Immature natural killer cell (primary cell): ENCODE data around the gene NISCH. TPM values are rescaled to one million over a fixed set of nuclear protein-coding genes. Genes with fewer than 3 reads are reported as not detected.

ENCODE experiments used
- DNase-seq, 3 donors: peaks; one replicate each; pipeline ENCODE4 v3.0.0; 2022; ENCODE audit warnings: mixed read lengths in 1 of 3
- H3K27ac Mint-ChIP-seq, 6 donors: one replicate each; pipeline ENCODE4 v1.8.0; 2020; ENCODE audit warnings: mixed read lengths in 6 of 6, mild to moderate bottlenecking in 5 of 6, inconsistent platforms in 4 of 6, moderate library complexity in 3 of 6
- H3K27me3 Mint-ChIP-seq, 3 donors: one replicate each; pipeline ENCODE4 v1.8.0; 2020 to 2021; ENCODE audit warnings: low read depth in 3 of 3, mild to moderate bottlenecking in 3 of 3, mixed read lengths in 3 of 3, moderate library complexity in 3 of 3, inconsistent platforms in 1 of 3
- H3K36me3 Mint-ChIP-seq, 3 donors: one replicate each; pipeline ENCODE4 v1.8.0; 2020; ENCODE audit warnings: mixed read lengths in 3 of 3, inconsistent platforms in 2 of 3, mild to moderate bottlenecking in 2 of 3
- H3K4me1 Mint-ChIP-seq, 2 donors: one replicate each; pipeline ENCODE4 v1.8.0; 2020; ENCODE audit warnings: inconsistent platforms in 2 of 2, mild to moderate bottlenecking in 2 of 2, mixed read lengths in 2 of 2, moderate library complexity in 1 of 2
- H3K4me3 Mint-ChIP-seq, 5 donors: one replicate each; pipeline ENCODE4 v1.8.0; 2020; ENCODE audit warnings: mild to moderate bottlenecking in 5 of 5, mixed read lengths in 5 of 5, inconsistent platforms in 3 of 5, moderate library complexity in 3 of 5
- H3K9me3 Mint-ChIP-seq, 6 donors: one replicate each; pipeline ENCODE4 v1.8.0; 2020; ENCODE audit warnings: mild to moderate bottlenecking in 6 of 6, mixed read lengths in 6 of 6, inconsistent platforms in 4 of 6, moderate library complexity in 3 of 6
- polyA plus RNA-seq, 3 donors: library from polyadenylated mRNA; unstranded; fragments of 300-500 nt; fragmentation: Illumina TruSeq; gene quantifications; one replicate each; pipeline ENCODE4 v1.2.3, GENCODE V29; 2021

The NISCH gene
- polyA plus RNA-seq, 3 donors from 2014 or later: 11.3 to 25.9 (median 12.3) TPM

DNA sequence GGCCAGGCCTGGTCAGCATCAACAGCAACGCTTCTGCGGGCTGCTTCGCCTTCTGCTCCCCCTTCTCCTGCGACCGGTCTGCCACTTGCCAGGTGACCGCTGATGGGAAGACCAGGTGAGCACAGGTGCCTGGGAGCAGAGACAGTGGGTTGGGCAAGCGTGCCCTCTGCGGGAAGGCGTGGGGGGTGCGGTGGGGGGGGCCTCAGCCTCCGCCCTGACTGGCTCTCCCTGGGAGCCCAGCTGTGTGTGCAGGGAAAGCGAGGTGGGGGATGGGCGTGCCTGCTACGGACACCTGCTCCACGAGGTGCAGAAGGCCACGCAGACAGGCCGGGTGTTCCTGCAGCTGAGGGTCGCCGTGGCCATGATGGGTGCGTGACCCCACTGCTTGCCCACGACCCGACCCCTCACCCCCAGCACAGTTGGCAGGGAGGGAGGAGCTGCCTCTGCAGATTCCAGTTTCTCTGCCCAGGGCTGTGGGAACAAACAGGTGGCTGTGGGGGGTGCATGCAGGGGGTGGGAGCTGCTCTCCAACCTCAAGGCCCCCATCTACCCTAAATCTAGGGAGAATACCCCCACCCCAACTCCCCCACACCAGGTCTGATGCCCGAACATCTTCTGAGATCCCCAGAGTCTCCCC lies 48.5 kb downstream of the NISCH start:
- no peak overlapping the region for H3K27ac Mint-ChIP-seq
- H3K27me3 Mint-ChIP-seq: peaks cover 0 to 1% (median 0%) of the 10 kb centered on the region in 3 donors
- no peaks in the 10 kb centered on the region for H3K36me3 Mint-ChIP-seq
- H3K4me1 Mint-ChIP-seq: no peaks in the 10 kb centered on the region
- H3K4me3 Mint-ChIP-seq: no peak overlapping the region
- H3K9me3 Mint-ChIP-seq: no peaks in the 10 kb centered on the region
- no peak for DNase-seq

DNA sequence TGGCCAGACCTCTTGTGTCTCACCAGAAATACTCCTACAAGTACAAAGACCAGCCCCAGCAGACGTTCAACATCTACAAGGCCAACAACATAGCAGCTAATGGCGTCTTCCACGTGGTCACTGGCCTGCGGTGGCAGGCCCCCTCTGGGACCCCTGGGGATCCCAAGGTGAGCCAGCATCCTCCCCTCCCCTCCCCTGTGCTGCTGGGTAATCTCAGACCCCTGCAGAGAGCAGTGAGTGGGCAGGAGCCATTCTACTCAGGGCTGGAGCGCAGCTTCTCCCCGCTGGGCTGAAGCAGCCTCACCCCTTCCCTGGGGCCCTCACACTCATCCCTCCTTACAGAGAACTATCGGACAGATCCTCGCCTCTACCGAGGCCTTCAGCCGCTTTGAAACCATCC lies 49.6 kb downstream of the NISCH start:
- H3K4me1 Mint-ChIP-seq: no peaks in the 10 kb centered on the region
- H3K9me3 Mint-ChIP-seq: no peaks in the 10 kb centered on the region
- H3K27ac Mint-ChIP-seq: no peak overlapping the region
- peaks cover 0 to 1% (median 0%) of the 10 kb centered on the region in 3 donors for H3K27me3 Mint-ChIP-seq
- H3K4me3 Mint-ChIP-seq: no peak overlapping the region
- no peaks in the 10 kb centered on the region for H3K36me3 Mint-ChIP-seq
- no peak for DNase-seq

DNA sequence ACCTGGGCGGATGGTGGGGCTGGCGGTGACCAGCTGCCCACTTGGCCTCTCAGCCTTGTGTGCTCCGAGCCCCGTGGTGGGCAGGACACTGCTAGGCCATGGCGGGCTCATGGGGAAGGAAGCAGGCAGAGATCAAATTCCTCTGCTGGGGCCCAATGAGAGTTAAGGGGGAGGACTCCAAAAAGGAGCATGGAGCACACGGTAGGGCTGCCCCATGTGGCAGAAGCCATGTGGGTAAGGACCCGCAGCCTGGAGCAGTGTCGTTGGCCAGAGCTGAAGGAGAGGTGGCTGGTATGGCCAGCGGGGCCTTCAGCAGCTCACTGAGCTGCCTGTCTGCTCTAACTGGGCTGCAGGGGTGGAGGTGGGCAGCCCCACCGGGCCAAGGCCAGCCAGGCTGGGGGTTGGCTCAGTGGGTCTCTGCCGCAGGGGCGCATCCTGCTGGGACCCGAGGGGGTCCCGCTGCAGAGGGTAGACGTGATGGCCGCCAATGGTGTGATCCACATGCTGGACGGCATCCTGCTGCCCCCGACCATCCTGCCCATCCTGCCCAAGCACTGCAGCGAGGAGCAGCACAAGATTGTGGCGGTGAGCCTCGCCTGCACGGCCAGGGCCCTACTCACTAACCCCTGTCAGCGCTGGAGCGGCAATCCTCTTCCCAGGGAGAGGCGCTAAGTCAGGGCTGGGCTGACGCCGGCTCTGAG lies 51.0 kb downstream of the NISCH start:
- peaks cover 0 to 1% (median 0%) of the 10 kb centered on the region in 3 donors for H3K27me3 Mint-ChIP-seq
- no peak overlapping the region for H3K4me3 Mint-ChIP-seq
- H3K36me3 Mint-ChIP-seq: no peaks in the 10 kb centered on the region
- no peak overlapping the region for H3K27ac Mint-ChIP-seq
- no peaks in the 10 kb centered on the region for H3K9me3 Mint-ChIP-seq
- no peak for DNase-seq
- no peaks in the 10 kb centered on the region for H3K4me1 Mint-ChIP-seq

DNA sequence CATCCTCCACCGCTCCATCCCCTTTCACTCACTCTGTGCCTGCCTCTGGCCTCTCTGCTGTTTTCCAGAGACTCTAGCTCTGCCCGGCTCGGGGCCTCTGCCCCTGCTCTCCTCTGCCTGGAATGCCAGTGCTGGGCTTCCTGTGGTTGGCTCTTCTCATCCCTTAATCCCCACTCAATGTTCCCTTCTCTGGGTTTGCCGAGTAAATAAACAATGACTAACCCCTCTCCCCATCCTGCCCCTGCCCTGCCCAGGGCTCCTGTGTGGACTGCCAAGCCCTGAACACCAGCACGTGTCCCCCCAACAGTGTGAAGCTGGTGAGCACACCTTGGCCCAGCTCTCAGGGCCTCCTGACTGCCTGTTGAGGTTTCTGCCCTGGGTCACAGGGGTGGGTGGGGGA lies 52.0 kb downstream of the NISCH start:
- Mint-ChIP-seq H3K36me3 (no peaks in the 10 kb centered on the region), H3K4me3 (no peak overlapping the region), H3K4me1 (no peaks in the 10 kb centered on the region), H3K9me3 (no peaks in the 10 kb centered on the region), H3K27ac (no peak overlapping the region), H3K27me3 (peaks cover 0 to 1% (median 0%) of the 10 kb centered on the region in 3 donors)
- DNase-seq: no peak

DNA sequence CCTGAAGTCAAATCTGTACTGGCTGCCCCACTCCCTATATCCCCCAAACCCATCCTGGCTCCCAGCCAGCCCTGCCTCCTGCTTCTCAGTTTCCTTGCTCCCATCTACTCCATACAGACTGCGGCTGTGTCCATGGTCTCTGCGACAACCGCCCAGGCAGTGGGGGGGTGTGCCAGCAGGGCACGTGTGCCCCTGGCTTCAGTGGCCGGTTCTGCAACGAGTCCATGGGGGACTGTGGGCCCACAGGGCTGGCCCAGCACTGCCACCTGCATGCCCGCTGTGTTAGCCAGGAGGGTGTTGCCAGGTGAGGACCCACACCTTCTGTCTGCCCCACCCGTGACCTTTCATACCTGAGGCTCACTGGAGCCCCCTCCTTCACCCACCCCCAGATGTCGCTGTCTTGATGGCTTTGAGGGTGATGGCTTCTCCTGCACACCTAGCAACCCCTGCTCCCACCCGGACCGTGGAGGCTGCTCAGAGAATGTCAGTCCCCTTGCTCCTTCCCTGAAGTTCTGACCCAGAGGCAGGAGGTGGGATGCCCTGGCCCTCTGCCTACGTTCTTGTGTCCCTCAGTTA lies 54.4 kb downstream of the NISCH start:
- Mint-ChIP-seq H3K27me3 (peaks cover 0 to 1% (median 0%) of the 10 kb centered on the region in 3 donors), H3K27ac (no peak overlapping the region), H3K36me3 (no peaks in the 10 kb centered on the region), H3K4me1 (no peaks in the 10 kb centered on the region), H3K9me3 (no peaks in the 10 kb centered on the region), H3K4me3 (no peak overlapping the region)
- DNase-seq: no peak

DNA sequence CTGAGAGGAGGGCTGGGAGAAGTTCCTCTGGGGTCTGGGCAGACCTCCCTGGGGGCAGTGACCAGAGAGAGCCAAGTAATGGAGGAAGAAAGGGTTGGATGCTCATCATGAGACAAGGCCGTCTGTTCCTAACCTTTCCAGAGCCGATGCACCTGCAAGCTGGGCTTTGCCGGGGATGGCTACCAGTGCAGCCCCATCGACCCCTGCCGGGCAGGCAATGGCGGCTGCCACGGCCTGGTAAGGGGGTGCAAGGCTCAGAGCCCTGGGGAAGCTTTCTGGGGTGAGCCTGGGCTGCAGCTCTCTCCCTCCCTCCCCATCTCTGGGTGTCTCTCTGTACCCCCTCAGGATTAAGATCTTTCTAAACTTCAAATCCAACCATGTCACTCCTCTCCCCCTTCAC lies 56.1 kb downstream of the NISCH start:
- DNase-seq: no peak
- H3K9me3 Mint-ChIP-seq: no peaks in the 10 kb centered on the region
- H3K27me3 Mint-ChIP-seq: peaks cover 0 to 1% (median 0%) of the 10 kb centered on the region in 3 donors
- no peak overlapping the region for H3K4me3 Mint-ChIP-seq
- no peaks in the 10 kb centered on the region for H3K36me3 Mint-ChIP-seq
- no peak overlapping the region for H3K27ac Mint-ChIP-seq
- no peaks in the 10 kb centered on the region for H3K4me1 Mint-ChIP-seq

DNA sequence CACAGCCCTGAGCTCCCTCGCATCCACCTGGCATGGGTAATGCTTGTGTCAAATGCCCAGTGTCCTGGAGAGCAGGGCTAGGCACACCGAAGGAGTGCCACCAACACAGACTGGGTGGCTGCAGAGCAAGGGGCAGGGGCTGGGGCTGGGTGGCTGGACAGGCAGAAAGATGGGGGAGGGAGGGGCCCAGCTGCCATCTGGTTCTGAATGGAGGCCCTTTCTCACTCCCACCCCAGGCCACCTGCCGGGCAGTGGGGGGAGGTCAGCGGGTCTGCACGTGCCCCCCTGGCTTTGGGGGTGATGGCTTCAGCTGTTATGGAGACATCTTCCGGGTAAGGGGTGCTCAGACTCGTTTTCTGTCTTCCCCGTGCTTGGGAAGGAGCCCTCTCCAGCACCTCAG lies 56.7 kb downstream of the NISCH start:
- no peaks in the 10 kb centered on the region for H3K27me3 Mint-ChIP-seq
- no peaks in the 10 kb centered on the region for H3K36me3 Mint-ChIP-seq
- no peak for DNase-seq
- no peaks in the 10 kb centered on the region for H3K4me1 Mint-ChIP-seq
- no peaks in the 10 kb centered on the region for H3K9me3 Mint-ChIP-seq
- no peak overlapping the region for H3K4me3 Mint-ChIP-seq
- no peak overlapping the region for H3K27ac Mint-ChIP-seq

DNA sequence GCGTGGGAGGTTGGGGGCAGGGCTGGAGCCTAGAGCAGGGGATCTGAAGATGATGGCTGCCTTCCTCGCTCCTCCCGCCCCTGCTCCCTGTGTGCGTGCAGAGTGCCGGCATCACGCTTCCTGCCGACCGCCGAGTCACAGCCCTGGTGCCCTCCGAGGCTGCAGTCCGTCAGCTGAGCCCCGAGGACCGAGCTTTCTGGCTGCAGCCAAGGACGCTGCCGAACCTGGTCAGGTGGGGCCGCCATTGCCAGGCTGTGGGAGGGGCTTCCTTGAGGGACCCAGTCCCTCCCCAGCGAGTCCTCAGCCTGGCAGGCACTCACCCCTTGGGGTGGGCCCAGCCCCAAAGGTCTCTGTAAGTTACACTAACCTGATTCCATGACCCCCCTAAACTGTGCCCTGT lies 57.3 kb downstream of the NISCH start:
- Mint-ChIP-seq H3K9me3 (no peaks in the 10 kb centered on the region), H3K36me3 (no peaks in the 10 kb centered on the region), H3K27me3 (no peaks in the 10 kb centered on the region), H3K4me1 (no peaks in the 10 kb centered on the region), H3K27ac (no peak overlapping the region), H3K4me3 (no peak overlapping the region)
- DNase-seq: no peak

DNA sequence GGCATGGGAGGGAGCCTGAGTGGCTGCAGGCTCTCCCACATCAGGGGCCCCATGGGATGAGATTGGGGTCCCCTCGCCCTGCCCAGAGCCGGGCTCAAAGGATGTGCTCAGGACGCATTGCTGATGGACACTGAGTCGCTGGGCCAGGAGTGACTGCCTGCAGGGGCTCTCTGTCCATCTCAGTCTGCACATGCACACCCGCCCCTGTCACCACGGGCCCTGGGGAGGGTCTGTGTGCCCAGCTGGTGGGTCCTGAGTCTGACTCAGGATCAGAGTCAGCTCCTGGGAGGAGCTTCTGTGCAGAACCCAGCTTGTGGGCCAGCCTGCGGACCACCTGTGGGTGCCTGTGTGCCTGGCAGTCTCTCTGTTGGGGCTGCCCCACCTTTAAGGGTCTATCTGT lies 57.9 kb downstream of the NISCH start:
- no peak for DNase-seq
- Mint-ChIP-seq H3K4me3 (no peak overlapping the region), H3K27ac (no peak overlapping the region)

DNA sequence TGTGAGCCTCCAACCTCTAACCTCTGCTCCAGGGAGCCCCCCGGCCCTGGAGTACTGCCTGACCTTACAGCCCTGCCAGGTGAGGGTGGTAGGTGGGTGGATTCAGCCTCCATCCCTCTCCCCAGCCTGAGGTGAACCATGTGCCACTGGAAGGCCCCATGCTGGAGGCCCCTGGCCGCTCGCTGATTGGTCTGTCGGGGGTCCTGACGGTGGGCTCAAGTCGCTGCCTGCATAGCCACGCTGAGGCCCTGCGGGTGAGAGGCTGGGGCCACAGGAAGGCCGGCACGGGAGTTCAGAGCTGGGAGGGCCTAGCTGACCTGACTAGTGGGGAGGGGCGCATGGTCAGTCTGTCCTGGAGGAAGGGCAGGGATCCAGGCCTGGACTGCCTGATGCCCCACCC lies 59.2 kb downstream of the NISCH start:
- no peaks in the 10 kb centered on the region for H3K27me3 Mint-ChIP-seq
- no peak overlapping the region for H3K27ac Mint-ChIP-seq
- no peak overlapping the region for H3K4me3 Mint-ChIP-seq
- no peak for DNase-seq
- H3K9me3 Mint-ChIP-seq: no peaks in the 10 kb centered on the region
- H3K36me3 Mint-ChIP-seq: no peaks in the 10 kb centered on the region
- H3K4me1 Mint-ChIP-seq: no peaks in the 10 kb centered on the region

More for the DNA sequence above, 57.9 kb downstream of the NISCH start:
- Mint-ChIP-seq H3K27me3 (no peaks in the 10 kb centered on the region), H3K9me3 (no peaks in the 10 kb centered on the region), H3K4me1 (no peaks in the 10 kb centered on the region), H3K36me3 (no peaks in the 10 kb centered on the region)

DNA sequence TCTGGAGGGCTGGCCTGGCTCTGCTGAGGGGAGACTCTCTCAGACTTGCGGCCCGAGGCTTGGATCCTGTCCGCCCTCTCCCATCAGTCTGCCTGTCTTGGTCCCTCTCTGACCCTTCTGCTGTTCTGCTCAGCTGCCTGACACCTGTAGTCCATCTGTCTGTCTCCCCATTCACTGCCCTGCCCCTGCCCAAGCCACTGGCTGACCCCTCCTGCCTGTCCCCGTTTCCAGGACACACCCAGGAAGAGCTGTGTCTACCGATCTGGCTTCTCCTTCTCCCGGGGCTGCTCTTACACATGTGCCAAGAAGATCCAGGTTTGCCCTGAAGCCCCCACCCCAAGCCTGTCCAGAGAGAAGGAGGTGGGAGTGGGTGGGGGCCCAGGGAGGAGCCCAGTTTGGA lies 59.8 kb downstream of the NISCH start:
- no peak for DNase-seq
- H3K27me3 Mint-ChIP-seq: no peaks in the 10 kb centered on the region
- no peak overlapping the region for H3K4me3 Mint-ChIP-seq
- H3K9me3 Mint-ChIP-seq: no peaks in the 10 kb centered on the region
- no peak overlapping the region for H3K27ac Mint-ChIP-seq
- no peaks in the 10 kb centered on the region for H3K36me3 Mint-ChIP-seq
- H3K4me1 Mint-ChIP-seq: no peaks in the 10 kb centered on the region

DNA sequence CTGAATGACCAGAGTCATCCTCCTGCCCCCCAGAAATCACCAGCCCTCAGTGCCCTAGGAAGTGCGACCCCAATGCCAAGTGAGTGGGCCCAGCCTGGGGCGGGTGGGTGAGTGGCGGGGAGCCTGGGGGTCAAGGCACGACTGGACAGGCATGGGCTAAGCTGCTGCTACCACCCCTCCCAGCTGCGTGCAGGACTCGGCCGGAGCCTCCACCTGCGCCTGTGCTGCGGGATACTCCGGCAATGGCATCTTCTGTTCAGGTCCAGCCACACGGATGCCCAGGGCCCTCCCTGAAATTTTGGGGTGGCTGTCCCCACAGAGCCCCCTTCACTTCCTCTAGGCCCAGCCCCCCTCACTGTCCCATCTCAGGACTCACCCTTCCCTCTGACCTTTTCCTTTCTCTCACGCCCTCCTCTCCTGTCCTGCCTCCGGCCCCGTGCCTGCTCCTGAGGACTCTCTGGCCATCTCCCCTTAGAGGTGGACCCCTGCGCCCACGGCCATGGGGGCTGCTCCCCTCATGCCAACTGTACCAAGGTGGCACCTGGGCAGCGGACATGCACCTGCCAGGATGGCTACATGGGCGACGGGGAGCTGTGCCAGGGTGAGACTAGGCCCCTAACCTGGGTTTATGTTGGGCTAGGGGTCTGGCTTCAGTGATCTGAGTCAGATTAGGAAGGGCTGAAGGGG lies 61.2 kb downstream of the NISCH start:
- Mint-ChIP-seq H3K27me3 (no peaks in the 10 kb centered on the region), H3K4me1 (no peaks in the 10 kb centered on the region), H3K4me3 (no peak overlapping the region), H3K27ac (no peak overlapping the region), H3K9me3 (no peaks in the 10 kb centered on the region), H3K36me3 (no peaks in the 10 kb centered on the region)
- DNase-seq: no peak

DNA sequence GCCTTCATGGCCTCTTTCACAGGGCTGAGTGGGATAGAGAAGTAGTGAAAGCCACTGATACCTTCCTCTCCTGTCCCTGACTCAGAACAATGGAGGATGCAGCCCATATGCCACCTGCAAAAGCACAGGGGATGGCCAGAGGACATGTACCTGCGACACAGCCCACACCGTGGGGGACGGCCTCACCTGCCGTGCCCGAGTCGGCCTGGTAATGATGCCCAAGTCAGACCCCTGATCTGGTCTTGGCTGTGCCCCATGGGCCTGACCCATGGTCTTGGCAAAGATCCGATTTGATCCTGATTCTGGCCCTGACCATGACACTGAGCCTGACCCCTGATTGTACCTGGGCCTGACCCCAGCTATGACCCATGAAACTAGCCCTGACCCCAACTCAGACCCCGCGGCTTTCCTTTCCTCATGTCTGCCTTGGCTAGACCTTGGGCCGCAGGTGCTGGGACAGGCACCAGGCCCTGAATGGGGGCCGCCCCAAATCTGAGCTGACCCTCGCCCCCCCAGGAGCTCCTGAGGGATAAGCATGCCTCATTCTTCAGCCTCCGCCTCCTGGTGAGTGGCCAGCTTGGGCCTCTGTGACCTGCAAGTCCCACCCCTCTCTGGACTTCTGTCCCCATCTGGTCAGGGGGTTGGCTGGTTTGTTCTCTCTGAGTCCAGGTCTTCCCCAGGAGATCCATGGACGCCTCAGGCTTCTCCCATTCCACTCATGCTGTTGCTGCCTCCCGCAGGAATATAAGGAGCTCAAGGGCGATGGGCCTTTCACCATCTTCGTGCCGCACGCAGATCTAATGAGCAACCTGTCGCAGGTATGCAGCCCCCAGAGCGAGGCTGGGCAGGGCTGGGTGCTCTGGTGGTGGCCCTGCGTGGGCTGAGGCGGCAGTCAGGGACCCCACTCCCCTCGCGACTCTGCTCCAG lies 62.7 kb downstream of the NISCH start:
- Mint-ChIP-seq H3K27ac (no peak overlapping the region), H3K36me3 (no peaks in the 10 kb centered on the region), H3K9me3 (no peaks in the 10 kb centered on the region), H3K4me1 (no peaks in the 10 kb centered on the region), H3K27me3 (no peaks in the 10 kb centered on the region), H3K4me3 (no peak overlapping the region)
- DNase-seq: no peak
